GM12891 (cell line): ENCODE results near the gene PLEKHH2.
A peak's percentile ranks its signal among the peaks of the same experiment; 100 is the strongest.

Experiments
- DNase-seq: peaks from one replicate; pipeline ENCODE4 v3.0.0; 2011; ENCODE audit warnings: low spot score; ENCODE audit not compliant: insufficient read length
- FAIRE-seq: peaks from 2 replicates; lab custom pipeline; 2011; peaks lifted over from hg19 to GRCh38; lab: Jason Lieb, UNC
- PAX5 ChIP-seq: IDR thresholded peaks from 2 replicates; pipeline ENCODE4 v1.6.1; 2011; ENCODE audit warnings: low read length, moderate library complexity, mild to moderate bottlenecking; ENCODE audit not compliant: insufficient read depth, severe bottlenecking
- POLR2A ChIP-seq: IDR thresholded peaks from 2 replicates; pipeline ENCODE4 v1.6.1; 2011; ENCODE audit warnings: low read depth, low read length, control low read depth
- POLR2AphosphoS5 ChIP-seq: IDR thresholded peaks from 2 replicates; pipeline ENCODE4 v1.6.1; 2011; ENCODE audit warnings: low read depth, low read length, control low read depth
- POU2F2 ChIP-seq: IDR thresholded peaks from 2 replicates; pipeline ENCODE4 v1.6.1; 2011; ENCODE audit warnings: low read depth, mild to moderate bottlenecking, control low read depth, low read length, moderate library complexity
- SPI1 ChIP-seq: IDR thresholded peaks from 2 replicates; pipeline ENCODE4 v1.6.1; 2011; ENCODE audit warnings: low read depth, low read length, control low read depth
- TAF1 ChIP-seq: IDR thresholded peaks from 2 replicates; pipeline ENCODE4 v1.6.1; 2011; ENCODE audit warnings: low read depth, low read length, control low read depth

The PLEKHH2 gene

GRCh38 chr2:43800894-43801293 lies 163.8 kb downstream of the PLEKHH2 start:
- DNase-seq (no peak), FAIRE-seq (no peak)
- TF ChIP-seq TAF1: no peak
- TF ChIP-seq SPI1: no peak
- no peak for TF ChIP-seq PAX5
- TF ChIP-seq POLR2A: no peak
- no peak for TF ChIP-seq POU2F2
- no peak for TF ChIP-seq POLR2AphosphoS5

- DNase-seq (no peak), FAIRE-seq (no peak)
- TF ChIP-seq SPI1 (no peak), POLR2A (no peak), POLR2AphosphoS5 (no peak), POU2F2 (no peak), TAF1 (no peak), PAX5 (no peak)
Measured at GRCh38 chr2:43802135-43802534, 165.1 kb downstream of the PLEKHH2 start.

GRCh38 chr2:43803113-43803512 lies 166.1 kb downstream of the PLEKHH2 start:
- DNase-seq: no peak
- FAIRE-seq: peak; percentile 48
- TF ChIP-seq PAX5: no peak
- no peak for TF ChIP-seq POU2F2
- no peak for TF ChIP-seq SPI1
- TF ChIP-seq POLR2A: no peak
- TF ChIP-seq POLR2AphosphoS5: no peak
- no peak for TF ChIP-seq TAF1

- no peak for FAIRE-seq
- TF ChIP-seq PAX5 (no peak), POU2F2 (no peak), TAF1 (no peak), POLR2AphosphoS5 (no peak), SPI1 (no peak), POLR2A (no peak)
- no peak for DNase-seq
Measured at GRCh38 chr2:43806719-43807031, 169.6 kb downstream of the PLEKHH2 start.

- FAIRE-seq: no peak
- TF ChIP-seq PAX5 (no peak), TAF1 (no peak), POU2F2 (no peak), SPI1 (no peak)
- DNase-seq: no peak
Measured at GRCh38 chr2:43810452-43810851, 173.4 kb downstream of the PLEKHH2 start.

GRCh38 chr2:43810888-43811287 lies 173.8 kb downstream of the PLEKHH2 start:
- no peak for TF ChIP-seq POU2F2
- TF ChIP-seq PAX5: no peak
- TF ChIP-seq SPI1: no peak
- TF ChIP-seq POLR2AphosphoS5: no peak
- TF ChIP-seq POLR2A: no peak
- TF ChIP-seq TAF1: no peak
- DNase-seq (no peak), FAIRE-seq (no peak)

GRCh38 chr2:43812006-43812405 lies 174.9 kb downstream of the PLEKHH2 start:
- FAIRE-seq: no peak
- DNase-seq: no peak
- TF ChIP-seq PAX5 (no peak), TAF1 (no peak), POU2F2 (no peak), POLR2AphosphoS5 (no peak)

- FAIRE-seq (no peak), DNase-seq (no peak)
- TF ChIP-seq POLR2A (no peak), POU2F2 (no peak), TAF1 (no peak), POLR2AphosphoS5 (no peak), SPI1 (no peak), PAX5 (no peak)
Measured at GRCh38 chr2:43812947-43813346, 175.9 kb downstream of the PLEKHH2 start.

- TF ChIP-seq POU2F2 (no peak), POLR2A (no peak), TAF1 (no peak), POLR2AphosphoS5 (no peak)
- FAIRE-seq: no peak
Measured at GRCh38 chr2:43814711-43815110, 177.7 kb downstream of the PLEKHH2 start.

More at GRCh38 chr2:43814711-43815110, 177.7 kb downstream of the PLEKHH2 start:
- DNase-seq: no peak
